Endothelial cell of umbilical vein (primary cell): ENCODE data around the gene AKT3. TPM values are rescaled to one million over a fixed set of nuclear protein-coding genes. Genes with fewer than 3 reads are reported as not detected.

Experiments used
- BruUV-seq: library from RNA; stranded (reverse); fragments of 400-500 nt; replicated peaks from 2 replicates; lab custom pipeline; 2021; lab: Mats Ljungman, UMichigan
- CTCF ChIA-PET: fragments of 300-600, 350-600 bp; sonication (Branson Sonifier 250); formaldehyde crosslinking; loops from one replicate; lab custom pipeline; 2021; ENCODE audit warnings: antibody characterized with exemption, inconsistent platforms; lab: Charles Lee
- POLR2A ChIA-PET: fragments of 300-600, 350-600 bp; sonication (Branson Sonifier 250); formaldehyde crosslinking; loops from one replicate; lab custom pipeline; 2021; ENCODE audit warnings: antibody characterized with exemption, inconsistent platforms; lab: Charles Lee
- DNase-seq: peaks from one replicate; pipeline ENCODE4 v3.0.0-alpha.2; 2011; ENCODE audit warnings: low read depth, low spot score
- FAIRE-seq: peaks from 2 replicates; lab custom pipeline; 2011; peaks lifted over from hg19 to GRCh38; lab: Jason Lieb, UNC
- H2AFZ ChIP-seq: 2 replicates; pipeline ENCODE4 v1.6.0; 2012; ENCODE audit warnings: low read depth, low read length, control low read depth, inconsistent platforms
- H3K27ac ChIP-seq: 2 replicates; pipeline ENCODE4 v1.5.1; 2011; ENCODE audit warnings: low read depth, mild to moderate bottlenecking, control low read depth, low read length, moderate library complexity; ENCODE audit not compliant: insufficient read depth
- H3K27me3 ChIP-seq, 2 experiments: 2 replicates each; pipeline versions ENCODE4 v1.6.0 to v1.6.1; 2011; ENCODE audit warnings: low read length in 2 of 2, mixed read lengths in 1 of 2; ENCODE audit not compliant: control insufficient read depth in 2 of 2, insufficient read depth in 2 of 2
- H3K36me3 ChIP-seq, 2 experiments: 2 replicates in 1 of 2; 3 replicates in 1 of 2; pipeline ENCODE4 v1.5.1; 2011; ENCODE audit warnings: low read length in 2 of 2, mild to moderate bottlenecking in 1 of 2, moderate library complexity in 1 of 2; ENCODE audit not compliant: control insufficient read depth in 2 of 2, insufficient read depth in 2 of 2; ENCODE audit errors: extremely low read depth in 1 of 2
- H3K4me1 ChIP-seq: 3 replicates; pipeline ENCODE4 v1.5.1; 2011; ENCODE audit warnings: mild to moderate bottlenecking, low read length; ENCODE audit not compliant: control insufficient read depth, insufficient read depth; ENCODE audit errors: extremely low read depth
- H3K4me2 ChIP-seq: 2 replicates; pipeline ENCODE4 v1.6.1; 2011; ENCODE audit warnings: low read length, control low read depth, mixed read lengths; ENCODE audit not compliant: insufficient read depth
- H3K4me3 ChIP-seq, 3 experiments: fragments of 200-600 bp in 1 of 3; sonication (generic), shearing (Covaris generic) in 1 of 3; replicated peaks in 1 of 3; 2 replicates each; pipeline ENCODE4 v1.5.1; 2011 to 2016; ENCODE audit warnings: control low read depth in 3 of 3, low read length in 3 of 3, mild to moderate bottlenecking in 2 of 3, inconsistent platforms in 1 of 3, low read depth in 1 of 3, moderate library complexity in 1 of 3; ENCODE audit not compliant: insufficient read depth in 1 of 3
- H3K79me2 ChIP-seq: 2 replicates; pipeline ENCODE4 v1.6.0; 2012; ENCODE audit warnings: low read length, inconsistent platforms; ENCODE audit not compliant: control insufficient read depth, insufficient read depth
- H3K9ac ChIP-seq: replicated peaks from 2 replicates; pipeline ENCODE3; 2011; ENCODE audit warnings: low read length, control low read depth; ENCODE audit not compliant: insufficient read depth; ENCODE audit errors: extremely low read depth
- H3K9me1 ChIP-seq: replicated peaks from 3 replicates; pipeline ENCODE4 v1.6.0; 2011; ENCODE audit warnings: mild to moderate bottlenecking, low read length; ENCODE audit not compliant: control insufficient read depth, insufficient read depth; ENCODE audit errors: extremely low read depth
- H3K9me3 ChIP-seq: replicated peaks from 2 replicates; pipeline ENCODE4 v1.5.1; 2012; ENCODE audit warnings: low read length, inconsistent platforms; ENCODE audit not compliant: control insufficient read depth, insufficient read depth
- H4K20me1 ChIP-seq: replicated peaks from 2 replicates; pipeline ENCODE3; 2011; ENCODE audit warnings: mild to moderate bottlenecking, low read length; ENCODE audit not compliant: control insufficient read depth, insufficient read depth; ENCODE audit errors: extremely low read depth
- CTCF ChIP-seq, 2 donors: IDR thresholded peaks; 1 replicate in 1 of 2; 2 replicates in 1 of 2; pipeline ENCODE4 v1.5.1; 2011; ENCODE audit warnings: low read length in 2 of 2, mild to moderate bottlenecking in 2 of 2, moderate library complexity in 2 of 2, control low read depth in 1 of 2, inconsistent platforms in 1 of 2, low read depth in 1 of 2; ENCODE audit not compliant: insufficient read depth in 1 of 2; ENCODE audit errors: extremely low read depth in 1 of 2
- EZH2 ChIP-seq: IDR thresholded peaks from 2 replicates; pipeline ENCODE4 v1.6.1; 2012; ENCODE audit warnings: borderline replicate concordance, low read depth, mild to moderate bottlenecking, moderate library complexity, low read length, inconsistent platforms; ENCODE audit not compliant: severe bottlenecking
- FOS ChIP-seq: IDR thresholded peaks from 2 replicates; pipeline ENCODE4 v1.6.1; 2011; ENCODE audit warnings: mild to moderate bottlenecking, low read length, moderate library complexity, borderline replicate concordance; ENCODE audit not compliant: insufficient read depth
- GATA2 ChIP-seq: IDR thresholded peaks from 2 replicates; pipeline ENCODE4 v1.7.0; 2011; ENCODE audit warnings: low read depth, mild to moderate bottlenecking, moderate library complexity, mixed read lengths, low read length; ENCODE audit not compliant: insufficient read length, insufficient read depth
- JUN ChIP-seq: IDR thresholded peaks from 2 replicates; pipeline ENCODE4 v1.6.1; 2011; ENCODE audit warnings: borderline replicate concordance, low read depth; ENCODE audit not compliant: insufficient read length, insufficient read depth
- MYC ChIP-seq: IDR thresholded peaks from one replicate; pipeline ENCODE4 v1.6.1; 2011; ENCODE audit warnings: mild to moderate bottlenecking, low read depth, low read length
- POLR2A ChIP-seq: IDR thresholded peaks from 2 replicates; pipeline ENCODE4 v1.6.1; 2012; ENCODE audit warnings: low read depth, mild to moderate bottlenecking, control low read depth, low read length
- POLR2AphosphoS5 ChIP-seq: IDR thresholded peaks from 2 replicates; pipeline ENCODE4 v1.6.1; 2012; ENCODE audit warnings: low read depth, mild to moderate bottlenecking, control low read depth, low read length, moderate library complexity; ENCODE audit not compliant: insufficient read depth
- dilution Hi-C: fragments of 300-500 bp; cut with MboI; formaldehyde crosslinking; loops from one replicate; pipeline ENCODE4 v1.15.0; 2019; ENCODE audit warnings: low sequenced_read_pairs; ENCODE audit not compliant: extremely low pct_ligation_motif_present
- intact Hi-C: fragments of 100-400 bp; cut with micrococcal nuclease; formaldehyde crosslinking; loops from one replicate; pipeline ENCODE4 v1.10.0; 2022
- polyA plus RNA-seq, 4 experiments: library from polyadenylated mRNA; depleted of rRNA in 3 of 4; stranded (reverse) in 3 of 4; unstranded in 1 of 4; fragments of >200 nt; gene quantifications; 2 replicates each; pipeline versions ENCODE4 v1.2.1 to v1.2.3, GENCODE V29; 2011 to 2012; ENCODE audit warnings: missing spikeins in 1 of 4
- total RNA-seq: library from RNA; stranded (reverse); gene quantifications from 2 replicates; pipeline ENCODE4 v1.2.3, GENCODE V29; 2021
- TF ChIP-seq, protein P1 (sequence below): IDR thresholded peaks from 2 replicates; pipeline ENCODE4 v1.6.1; 2011; ENCODE audit not compliant: insufficient read depth, insufficient read length

Gene AKT3
- total and polyA plus RNA-seq, 2 donors (not counting 3 experiments of a cell fraction or from before 2014, with no cell fraction given) = 20.6 to 97.1 TPM

DNA sequence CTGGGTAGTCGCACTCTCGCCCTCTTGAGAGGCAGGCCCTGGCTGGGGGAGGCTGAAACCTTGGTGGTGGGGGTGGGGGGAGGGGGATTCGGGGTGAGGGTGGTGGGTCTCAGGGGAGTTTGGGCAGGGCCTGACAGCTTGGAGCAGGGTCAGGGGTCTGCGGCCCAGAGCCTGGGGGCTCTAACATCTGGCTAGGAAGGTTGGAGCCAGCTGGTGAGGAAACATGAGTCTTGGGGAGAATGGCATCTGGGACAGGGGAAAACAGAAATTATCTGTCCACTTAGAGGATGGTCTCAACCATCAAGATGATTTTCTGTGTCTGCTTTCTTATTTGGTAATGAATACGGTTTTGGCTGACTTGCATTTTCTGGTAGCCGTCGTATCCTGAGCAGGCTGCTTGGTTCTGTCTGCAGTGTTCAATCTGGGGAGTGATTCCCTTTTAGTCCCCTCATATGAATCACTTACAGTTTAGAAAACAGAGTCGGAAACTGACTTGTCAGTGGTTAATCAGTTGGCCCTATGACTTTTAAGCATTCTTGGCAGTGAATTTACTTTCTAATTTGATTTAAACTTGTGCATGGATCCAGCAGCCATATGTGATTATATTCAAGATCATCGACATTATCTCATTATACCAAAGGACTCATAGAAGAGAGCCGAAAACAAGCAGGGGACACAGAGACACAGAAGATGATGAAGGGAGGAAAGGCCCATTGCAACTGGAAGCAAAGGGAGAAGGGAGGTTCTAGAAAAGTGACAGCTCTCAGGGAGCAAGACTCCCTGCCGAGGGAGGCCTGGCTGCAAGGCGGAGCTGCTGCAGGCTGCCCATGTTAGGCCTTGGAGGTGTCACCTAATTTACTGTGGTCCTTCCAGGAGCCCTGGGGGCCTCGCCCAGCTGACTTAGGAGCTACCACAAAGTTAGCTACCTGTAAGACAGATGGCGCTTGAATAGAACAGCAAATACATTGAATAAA, 356.6 kb downstream of the AKT3 start:
- no peaks in the 10 kb centered on the region for H3K9me3 ChIP-seq
- no peak for FAIRE-seq
- H4K20me1 ChIP-seq = no peaks in the 10 kb centered on the region
- no peak overlapping the region for H3K4me3 ChIP-seq
- TF ChIP-seq CTCF (IDR thresholded peaks at IDR 0.05; ENCODE audit: extremely low read depth in 1 of 2, insufficient read depth in 1 of 2, low read depth in 1 of 2, low read length in 2 of 2) (no peak), MYC (no peak), FOS (no peak), POLR2A (no peak), GATA2 (no peak), JUN (no peak), EZH2 (no peak), POLR2AphosphoS5 (no peak)
- TF ChIP-seq, protein P1, sequence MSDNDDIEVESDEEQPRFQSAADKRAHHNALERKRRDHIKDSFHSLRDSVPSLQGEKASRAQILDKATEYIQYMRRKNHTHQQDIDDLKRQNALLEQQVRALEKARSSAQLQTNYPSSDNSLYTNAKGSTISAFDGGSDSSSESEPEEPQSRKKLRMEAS = no peak
- H3K9me1 ChIP-seq = no peaks in the 10 kb centered on the region
- H3K79me2 ChIP-seq = no peaks in the 10 kb centered on the region
- peaks cover 2 to 7% of the 10 kb centered on the region in 2 experiments for H3K36me3 ChIP-seq
- no peak for DNase-seq
- H2AFZ ChIP-seq = no peak overlapping the region
- no peak overlapping the region for H3K27ac ChIP-seq
- BruUV-seq = no TSS peak
- H3K27me3 ChIP-seq = no peaks in the 10 kb centered on the region
- CTCF ChIA-PET = interaction anchor here (0.8 to 1.2 kb wide), 2 partner anchors 9 to 31 kb away, joined by 3 read pairs; no protein-coding TSS in a partner anchor
- POLR2A ChIA-PET = no interaction called here
- intact Hi-C loops = no loop called here
- dilution Hi-C loops = no loop called here
- no peaks in the 10 kb centered on the region for H3K4me1 ChIP-seq
- H3K9ac ChIP-seq = no peak overlapping the region
- no peak overlapping the region for H3K4me2 ChIP-seq
